ENCODE data around the gene MIAT.
"Not testable (repeated sequence)": the region's sequence is repeated elsewhere in the genome, so short reads cannot be mapped to it uniquely, and the experiment has no call there.

Gene MIAT

DNA sequence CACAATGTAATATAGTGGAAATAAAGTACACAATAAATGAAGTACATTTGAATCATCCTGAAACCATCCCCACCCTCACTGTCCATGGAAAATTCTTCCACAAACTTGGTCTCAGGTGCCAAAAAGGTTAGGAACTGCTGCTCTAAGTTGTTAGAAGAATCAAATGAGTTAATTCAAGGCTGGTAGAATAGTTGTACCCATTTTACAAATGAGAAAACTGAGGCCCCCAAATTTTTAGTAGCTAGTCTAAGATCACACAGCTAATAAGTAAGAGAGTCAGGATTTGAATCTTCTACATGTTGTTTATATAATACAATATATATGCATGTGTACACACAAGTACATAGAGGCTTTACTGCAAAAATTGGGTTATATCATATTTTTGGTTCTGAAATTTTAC is 43.1 kb downstream of the MIAT start:
- no peak for DNase-seq (ENCODE audit: low read depth)

DNA sequence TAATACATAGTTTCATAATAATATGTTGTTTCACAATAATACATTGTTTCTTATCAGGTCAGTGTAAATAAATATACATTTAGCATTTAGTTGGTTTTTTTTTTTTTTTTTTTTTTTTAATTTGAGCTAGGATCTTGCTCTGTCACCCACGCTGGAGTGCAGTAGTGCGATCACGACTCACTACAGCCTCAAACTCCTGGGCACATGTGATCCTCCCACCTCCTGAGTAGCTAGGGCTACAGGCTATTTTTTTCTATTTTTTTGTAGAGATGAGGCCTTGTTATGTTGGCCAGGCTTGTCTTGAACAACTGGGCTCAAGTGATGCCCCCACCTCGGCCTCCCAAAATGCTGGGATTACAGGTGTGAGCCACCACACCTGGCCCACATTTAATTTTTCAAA is 43.5 kb downstream of the MIAT start:
- DNase-seq (ENCODE audit: low read depth): no peak

- DNase-seq (ENCODE audit: low read depth): no peak
Measured at GRCh38 chr22:26701323-26701722, 43.9 kb downstream of the MIAT start.

- no peak for DNase-seq (ENCODE audit: low read depth)
Measured at GRCh38 chr22:26702906-26703830, 45.8 kb downstream of the MIAT start.

DNA sequence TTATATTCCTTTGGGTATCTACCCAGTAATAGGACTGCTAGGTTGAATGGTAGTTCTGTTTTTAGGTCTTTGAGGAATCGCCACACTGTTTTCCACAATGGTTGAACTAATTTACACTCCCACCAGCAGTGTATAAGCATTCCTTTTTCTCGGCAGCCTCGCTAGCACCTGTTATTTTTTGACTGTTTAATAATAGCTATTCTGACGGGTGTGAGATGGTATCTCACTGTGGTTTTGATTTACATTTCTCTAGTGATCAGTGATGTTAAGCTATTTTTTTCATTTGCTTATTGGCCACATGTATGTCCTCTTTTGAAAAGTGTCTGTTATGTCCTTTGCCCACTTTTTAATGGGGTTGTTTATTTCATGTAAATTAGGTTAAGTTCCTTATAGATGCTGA is 48.0 kb downstream of the MIAT start:
- not testable (repeated sequence) for DNase-seq (ENCODE audit: low read depth)

DNA sequence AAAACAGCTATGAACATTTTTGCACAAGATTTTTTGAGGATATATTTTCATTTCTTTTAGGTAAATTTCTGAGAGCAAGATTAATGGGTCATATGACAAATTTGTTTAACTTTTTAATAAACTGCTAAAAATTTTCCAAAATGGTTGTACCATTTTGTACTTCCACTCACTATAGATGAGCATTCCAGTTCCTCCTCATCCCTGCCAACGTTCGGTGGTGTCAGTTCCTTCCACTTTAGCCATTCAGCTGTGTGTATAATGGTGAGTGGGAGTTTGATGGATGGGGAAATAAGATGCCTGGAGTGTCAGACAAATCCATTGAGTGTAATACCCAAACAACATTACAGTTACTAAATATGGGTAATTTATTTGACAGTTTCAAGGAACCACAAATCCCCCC is 49.7 kb downstream of the MIAT start:
- no peak for DNase-seq (ENCODE audit: low read depth)

GRCh38 chr22:26707581-26707980 is 50.2 kb downstream of the MIAT start:
- no peak for DNase-seq (ENCODE audit: low read depth)

DNA sequence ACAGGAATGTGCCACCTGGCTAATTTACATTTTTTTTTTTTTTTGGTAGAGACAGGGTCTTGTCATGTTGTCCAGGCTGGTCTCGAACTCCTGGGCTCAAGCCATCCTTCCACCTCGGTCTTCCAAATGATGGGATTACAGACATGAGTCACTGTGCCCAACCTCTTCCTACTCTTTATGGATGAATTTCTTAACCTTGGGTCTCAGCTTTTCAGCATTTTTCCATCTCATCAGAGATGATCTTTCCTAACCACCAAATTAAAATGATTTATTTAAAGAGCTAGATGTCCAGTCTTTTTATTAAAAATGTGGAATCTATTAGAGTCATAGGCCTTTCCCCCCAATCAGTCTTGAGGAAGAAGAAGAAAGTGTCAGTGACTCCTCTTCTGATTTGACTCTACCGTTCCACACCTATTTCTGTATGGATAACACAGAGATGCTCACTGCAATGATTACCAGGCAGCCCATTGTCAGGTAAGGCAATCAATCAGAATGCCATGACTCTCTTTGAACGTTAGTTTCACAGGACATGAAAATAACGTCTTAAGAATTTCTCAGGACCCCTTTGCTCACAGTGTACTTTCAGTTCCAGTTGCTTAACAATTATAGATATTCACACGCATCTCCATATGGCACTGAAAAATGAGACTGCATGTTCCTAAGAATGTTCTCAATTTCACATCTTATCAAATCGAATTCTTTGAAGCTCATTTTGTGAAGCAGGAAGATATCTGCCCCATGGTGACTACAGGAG is 51.0 kb downstream of the MIAT start:
- DNase-seq (ENCODE audit: low read depth): no peak

DNA sequence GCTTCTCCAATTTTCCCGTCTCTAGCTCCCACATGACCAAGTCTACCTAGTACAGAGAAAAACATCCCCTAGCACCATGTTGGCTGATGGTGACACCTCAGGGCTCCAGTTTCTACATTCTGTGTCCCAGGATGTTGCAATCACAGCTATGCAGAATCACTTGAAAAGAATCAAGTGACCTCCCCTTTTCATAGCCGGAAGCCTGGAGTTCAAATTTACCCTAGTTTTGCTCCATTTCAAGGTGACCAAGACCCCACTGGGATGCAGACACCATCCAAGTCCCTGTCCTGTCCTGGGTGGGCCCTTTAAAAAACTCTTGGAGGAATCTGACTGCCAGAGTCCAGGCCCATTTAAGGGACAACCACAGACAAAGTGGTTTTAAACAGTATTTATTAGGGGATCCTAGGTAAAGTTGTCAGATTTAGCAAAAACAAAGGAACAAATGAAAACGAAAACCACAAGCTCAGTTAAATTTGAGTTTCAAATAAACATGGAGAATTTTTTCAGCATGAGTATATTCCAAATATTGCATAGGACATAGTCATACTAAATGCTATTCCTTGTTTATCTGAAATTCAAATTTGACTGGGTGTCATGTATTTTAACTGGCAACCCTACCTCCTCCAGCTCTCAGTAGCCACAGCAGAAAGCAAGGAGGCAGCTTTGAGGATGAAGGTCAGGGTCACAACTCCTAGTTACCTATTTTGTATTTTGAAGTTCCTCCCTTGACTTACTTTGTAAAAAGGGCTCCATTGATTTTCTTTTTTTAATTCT is 52.4 kb downstream of the MIAT start:
- DNase-seq (ENCODE audit: low read depth): no peak

DNA sequence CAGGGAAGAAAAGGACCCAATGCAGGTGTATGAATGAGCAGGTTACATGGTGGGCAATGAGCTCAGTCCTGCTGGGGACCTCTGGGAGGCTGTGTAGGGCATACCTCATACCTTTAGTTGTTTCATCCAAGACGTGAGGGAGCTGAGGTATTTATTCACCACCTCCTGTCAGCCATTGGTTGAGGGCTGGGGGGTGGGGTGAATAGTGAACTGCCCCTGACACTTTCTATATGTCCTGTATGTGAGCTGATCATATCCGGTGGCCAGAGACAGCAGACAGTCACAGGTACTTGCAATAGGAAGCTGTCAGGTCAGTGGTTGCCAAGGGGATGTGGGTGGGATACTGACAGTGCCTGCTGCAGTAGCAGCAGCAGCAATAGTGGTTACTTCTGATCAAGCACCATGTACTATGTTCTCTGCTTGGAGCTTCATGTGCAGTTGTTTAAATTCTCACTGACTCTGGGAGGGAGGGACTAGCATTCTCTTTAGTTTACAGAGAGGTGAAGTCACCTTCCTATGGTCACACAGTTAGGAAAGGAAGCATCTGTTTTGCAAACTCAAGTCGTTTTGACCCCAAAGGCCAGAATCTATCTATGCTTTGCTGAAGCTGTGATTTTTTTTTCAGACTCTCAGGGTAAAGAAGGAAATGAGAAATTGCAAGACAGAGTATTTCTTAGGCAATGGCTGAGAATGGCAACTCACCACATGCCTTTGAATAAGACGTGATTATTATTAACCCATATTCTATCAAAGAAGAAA is 54.0 kb downstream of the MIAT start:
- no peak for DNase-seq (ENCODE audit: low read depth)

DNA sequence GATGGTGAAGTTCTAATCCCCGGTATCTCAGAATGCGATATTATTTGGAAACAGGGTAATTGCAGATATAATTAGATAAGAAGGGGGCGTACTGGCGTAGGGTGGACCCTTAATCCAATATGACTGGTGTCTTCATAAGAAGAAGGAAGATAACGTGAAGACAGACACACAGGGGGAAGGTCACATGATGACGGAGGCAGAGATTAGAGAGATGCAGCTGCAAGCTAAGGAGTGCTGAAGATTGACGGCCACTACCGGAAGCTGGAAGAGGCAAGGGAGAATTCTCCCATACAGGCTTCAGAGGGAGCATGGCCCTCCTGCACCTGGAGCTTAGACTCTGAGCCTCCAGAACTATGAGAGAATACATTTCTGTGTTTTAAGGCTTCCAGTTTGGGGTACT is 54.8 kb downstream of the MIAT start:
- no peak for DNase-seq (ENCODE audit: low read depth)

DNA sequence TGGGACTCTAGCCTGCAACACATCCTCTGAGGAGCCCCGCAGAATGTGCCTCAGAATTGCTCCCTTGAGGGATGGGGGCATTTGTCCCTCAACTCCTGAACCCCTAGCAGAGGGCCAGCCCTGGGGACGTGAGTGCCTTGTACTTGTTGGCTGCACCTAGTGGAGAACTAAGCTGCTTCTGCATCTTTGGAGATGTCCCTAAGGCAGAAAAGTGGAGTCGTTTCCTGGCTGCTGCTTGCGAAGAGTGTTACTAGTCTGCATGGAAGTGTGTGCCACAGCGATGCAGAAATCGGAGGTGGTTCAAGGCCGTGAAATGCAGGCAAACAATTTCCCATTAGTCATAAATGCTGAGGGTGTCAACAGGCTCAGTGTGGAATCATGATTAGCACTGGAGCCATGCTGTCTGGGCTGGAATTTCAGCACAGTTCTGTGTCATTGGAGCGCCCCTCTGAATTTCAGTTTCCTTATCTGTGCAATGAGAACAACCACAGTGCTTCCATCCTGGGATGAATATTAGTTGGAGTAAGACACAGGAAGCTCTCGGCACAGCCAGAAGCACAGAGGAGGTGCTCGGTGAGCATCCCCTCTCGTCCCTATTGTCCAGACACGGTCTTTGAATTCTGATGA is 56.5 kb downstream of the MIAT start:
- no peak for DNase-seq (ENCODE audit: low read depth)

DNA sequence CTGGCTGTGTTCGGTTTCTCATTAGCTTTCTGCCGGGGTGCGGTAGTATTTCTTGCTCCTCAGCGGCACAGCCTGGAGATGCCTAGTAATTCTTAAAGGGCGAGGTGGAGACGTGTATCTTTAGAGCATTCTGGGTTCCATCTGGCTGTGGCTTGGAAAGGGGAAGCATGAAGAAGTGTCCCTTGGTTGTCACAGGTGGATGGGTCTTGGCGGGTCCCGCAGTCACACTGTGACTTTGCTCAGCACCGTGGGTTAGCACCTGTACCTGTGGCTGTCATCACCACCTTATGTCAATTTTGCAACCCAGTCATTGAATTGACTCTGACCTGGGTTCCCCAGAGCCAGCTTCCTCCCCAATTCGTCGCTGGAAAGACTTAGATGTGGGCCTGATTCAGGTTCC is 57.6 kb downstream of the MIAT start:
- no peak for DNase-seq (ENCODE audit: low read depth)

DNA sequence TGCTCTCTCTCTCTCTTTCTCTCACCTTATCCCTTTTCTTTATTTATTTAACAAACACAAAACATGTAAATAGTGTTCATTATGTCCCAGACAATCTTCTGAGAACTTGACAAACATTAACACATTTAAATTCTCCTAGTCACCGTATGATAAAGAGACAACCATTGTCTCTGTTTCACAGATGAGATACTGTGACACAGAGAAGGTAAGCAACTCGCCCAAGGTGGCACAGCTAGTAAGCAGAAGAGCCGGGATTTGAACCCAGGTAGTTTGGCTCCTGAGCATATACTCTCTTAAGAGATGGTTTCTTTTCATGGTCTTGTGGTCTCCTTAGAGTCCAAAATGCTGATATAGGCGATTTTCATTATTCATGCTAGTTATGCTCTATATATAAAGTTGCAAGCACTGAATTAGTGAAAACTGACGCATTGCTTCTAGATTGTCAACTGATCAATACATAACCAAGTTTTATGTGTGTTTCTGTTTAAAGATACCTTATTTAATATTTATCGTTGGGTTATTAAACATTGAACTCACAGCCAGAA is 58.1 kb downstream of the MIAT start:
- DNase-seq (ENCODE audit: low read depth): no peak

DNA sequence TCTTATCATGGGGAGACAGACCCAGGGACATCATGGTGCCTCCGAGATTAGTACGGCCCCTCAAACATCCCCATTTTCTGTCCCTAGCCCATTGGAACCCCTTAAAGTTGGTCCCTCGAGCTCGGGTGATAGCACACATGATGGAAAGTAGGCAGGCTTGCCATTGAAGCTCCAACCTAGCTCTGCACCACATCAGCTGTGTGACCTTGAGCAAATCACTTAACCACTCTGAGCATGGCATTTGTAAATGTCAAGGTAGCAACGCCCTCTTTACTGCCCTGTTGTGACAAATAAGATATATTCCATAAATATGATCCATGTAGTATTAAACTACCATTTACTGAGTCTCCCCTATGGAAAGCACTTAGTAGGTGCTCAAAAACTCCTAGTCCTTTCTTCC is 61.1 kb downstream of the MIAT start:
- no peak for DNase-seq (ENCODE audit: low read depth)

- DNase-seq (ENCODE audit: low read depth): no peak
Measured at GRCh38 chr22:26718905-26719304, 61.5 kb downstream of the MIAT start.

DNA sequence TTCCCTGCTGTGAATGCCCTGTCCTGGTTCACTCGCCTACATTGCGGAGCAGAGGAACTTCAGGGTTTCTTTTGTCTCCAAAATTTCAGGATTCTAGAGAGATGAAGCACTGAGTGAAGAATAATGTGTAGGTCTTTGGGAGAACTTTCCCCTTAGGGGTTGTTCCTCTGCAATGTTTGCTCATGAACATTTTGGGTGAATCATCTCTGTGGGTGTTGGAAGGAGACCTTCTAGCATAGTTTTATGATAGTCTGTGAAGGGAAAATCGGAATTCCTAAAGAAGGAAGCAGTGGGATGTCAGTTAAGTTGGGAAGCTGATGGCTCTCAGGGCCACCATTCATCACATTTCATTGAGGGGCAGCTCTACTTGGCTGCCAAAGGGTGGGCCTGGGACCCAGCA is 64.8 kb downstream of the MIAT start:
- no peak for DNase-seq (ENCODE audit: low read depth)

DNA sequence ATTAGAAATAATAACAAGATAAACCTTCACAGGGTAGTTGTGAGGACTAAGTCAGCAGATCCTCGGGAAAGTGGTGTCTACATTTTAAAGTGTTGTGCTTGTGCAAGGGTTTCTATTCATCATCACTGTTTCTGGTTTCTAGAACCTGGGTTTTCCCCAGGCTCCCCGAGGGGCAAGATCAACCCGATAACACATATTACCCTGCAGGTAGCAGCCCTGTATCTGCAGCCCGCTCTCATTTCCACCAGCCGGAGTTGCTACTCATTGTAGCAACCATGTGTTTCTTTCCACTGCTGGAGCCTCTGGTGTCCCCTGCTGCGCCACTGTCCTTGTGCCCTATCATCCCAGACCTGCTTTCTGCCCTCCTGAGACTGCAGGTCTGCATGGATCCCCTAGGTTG is 67.0 kb downstream of the MIAT start:
- no peak for DNase-seq (ENCODE audit: low read depth)

- DNase-seq (ENCODE audit: low read depth): no peak
Measured at GRCh38 chr22:26725012-26725676, 67.8 kb downstream of the MIAT start.

All from stimulated activated CD8-positive, alpha-beta memory T cell treated with anti-CD3 and anti-CD28 coated beads, Interleukin-15, amount 100 ng/mL, for 24 hours (primary cell).